Fibroblast of skin of left biceps (primary cell): ENCODE measurements around the gene SLC39A13.

Experiments used
- DNase-seq, 2 experiments: peaks; one replicate each; pipeline ENCODE4 v3.0.0-alpha.2; 2013; ENCODE audit warnings: low read depth in 2 of 2

SLC39A13 gene

DNA sequence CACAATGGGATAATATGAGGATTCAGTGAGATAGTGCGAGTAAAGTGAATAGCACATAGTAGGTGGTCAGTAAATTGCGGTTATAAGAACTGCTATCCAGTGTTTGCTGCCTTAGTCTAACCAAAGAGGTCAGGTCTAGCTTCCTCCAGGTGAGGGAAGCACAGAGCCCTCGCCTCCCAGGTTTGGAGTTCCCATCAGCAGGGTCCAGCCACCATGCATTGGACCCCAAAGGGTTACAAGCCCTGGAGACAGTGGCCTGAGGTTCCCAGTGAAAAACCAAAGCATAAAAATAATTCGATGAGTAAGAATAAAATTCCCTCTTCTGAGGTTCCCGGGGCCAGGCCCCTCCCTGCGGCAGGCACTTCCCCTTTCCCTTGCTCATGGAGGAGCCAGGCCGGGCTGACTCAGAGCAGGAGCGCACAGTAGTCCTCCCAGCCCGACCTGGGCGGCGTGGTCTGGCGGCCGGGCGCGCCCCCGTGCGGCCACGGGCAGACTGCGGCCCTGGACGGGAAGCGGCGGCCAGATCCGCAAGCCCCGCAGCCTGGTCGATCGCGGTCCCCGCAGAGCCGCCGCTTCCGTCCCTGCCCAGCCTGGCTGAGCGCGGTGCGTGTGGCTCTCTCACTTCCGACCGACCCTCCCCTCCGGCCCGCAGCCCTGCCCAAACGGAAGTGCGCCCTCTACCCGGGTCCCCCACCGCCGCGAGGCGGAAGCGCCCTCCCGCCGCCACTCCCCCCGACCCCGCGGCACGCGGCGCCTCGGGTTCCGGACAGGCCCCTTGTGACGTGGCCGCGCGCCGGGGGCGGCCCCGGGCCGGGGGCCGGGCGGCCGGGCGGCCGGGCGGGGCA lies at the start of gene SLC39A13:
TSS of gene SLC39A13 (plus strand) at position 845 of the 845 bp plus-strand sequence. CDS start 1,505 bp downstream, outside the sequence.
- peak; percentile 86 to 89 for DNase-seq

GRCh38 chr11:47358731-47359051 lies 49.7 kb upstream of the SLC39A13 start:
- DNase-seq: no peak

DNA sequence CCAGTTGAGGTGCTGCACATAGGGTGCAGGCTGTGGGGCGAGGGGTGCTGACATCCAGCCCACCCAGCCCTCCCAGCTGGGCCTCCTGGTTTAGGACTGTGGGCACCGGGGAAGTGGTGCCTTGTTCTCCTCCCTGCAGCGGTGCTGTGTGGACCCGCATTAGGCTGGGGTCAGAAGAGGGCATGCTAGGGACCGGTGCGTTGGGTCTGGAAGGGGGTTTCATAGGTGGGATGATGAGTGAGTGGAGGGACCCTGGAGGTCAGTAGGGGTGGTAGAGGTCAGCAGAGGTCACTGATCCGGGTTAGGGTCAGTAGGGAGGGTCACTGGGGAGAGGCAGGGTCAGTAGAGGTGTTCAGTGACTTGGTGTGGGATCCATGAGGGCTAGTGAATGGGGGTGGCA lies 49.2 kb upstream of the SLC39A13 start:
- DNase-seq: no peak

DNA sequence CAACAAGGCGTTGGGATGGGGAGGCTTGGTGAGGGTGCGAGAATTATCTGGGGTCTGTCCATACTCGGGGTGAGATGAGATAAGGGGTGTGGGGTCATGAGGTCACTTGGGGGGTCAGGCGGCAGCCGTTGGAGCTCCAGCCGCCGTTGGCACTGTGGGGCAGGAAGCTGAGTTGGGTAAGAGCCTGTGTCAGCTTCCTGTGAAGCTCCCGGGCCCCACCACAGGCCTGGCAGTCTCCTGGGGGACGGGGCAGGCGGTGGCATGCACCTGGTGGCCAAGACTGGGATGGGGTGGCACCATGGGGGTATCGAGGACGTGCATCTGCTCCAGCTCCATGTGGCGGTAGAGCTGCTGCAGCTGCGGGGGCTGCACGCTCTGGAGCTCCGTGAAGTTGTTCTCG lies 48.8 kb upstream of the SLC39A13 start:
- no peak for DNase-seq

DNA sequence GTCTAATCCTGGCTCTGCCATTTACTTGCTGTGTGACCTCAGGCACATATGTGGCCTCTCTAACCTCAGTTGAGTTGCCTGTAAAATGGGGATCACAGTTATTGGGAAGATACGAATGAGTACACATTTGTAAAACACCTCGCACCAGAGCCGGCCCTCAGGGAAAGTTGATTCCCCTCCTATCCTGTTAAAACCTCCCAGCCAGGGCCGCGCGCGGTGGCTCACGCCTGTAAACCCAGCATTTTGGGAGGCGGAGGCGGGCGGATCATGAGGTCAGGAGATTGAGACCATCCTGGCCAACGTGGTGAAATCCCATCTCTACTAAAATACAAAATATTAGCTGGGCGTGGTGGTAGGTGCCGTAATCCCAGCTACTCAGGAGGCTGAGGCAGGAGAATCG lies 48.0 kb upstream of the SLC39A13 start:
- no peak for DNase-seq

GRCh38 chr11:47361419-47361818 lies 47.0 kb upstream of the SLC39A13 start:
- no peak for DNase-seq

GRCh38 chr11:47366020-47366490 lies 42.3 kb upstream of the SLC39A13 start:
- DNase-seq: no peak

- DNase-seq: no peak
Measured at GRCh38 chr11:47369676-47370075, 38.7 kb upstream of the SLC39A13 start.

DNA sequence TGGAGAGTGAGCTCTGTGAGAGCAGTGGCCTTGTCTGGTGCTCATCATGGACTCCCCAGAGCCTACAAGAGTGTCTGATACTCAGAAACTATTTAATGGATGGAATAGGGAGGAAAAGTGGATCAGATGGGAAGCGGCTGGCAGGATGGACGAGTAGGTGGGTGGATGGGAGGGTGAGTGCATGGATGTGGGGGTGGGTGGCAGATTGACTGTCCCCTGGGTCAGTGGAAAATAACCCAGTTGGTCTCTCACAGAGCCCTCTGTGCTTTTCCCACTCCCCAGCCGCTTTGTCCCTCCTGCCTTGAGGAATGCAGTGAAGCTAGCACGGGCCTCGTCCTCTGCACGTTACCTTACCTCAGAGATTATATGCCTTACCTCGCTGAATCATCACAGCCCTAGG lies 36.0 kb upstream of the SLC39A13 start:
- DNase-seq: no peak

DNA sequence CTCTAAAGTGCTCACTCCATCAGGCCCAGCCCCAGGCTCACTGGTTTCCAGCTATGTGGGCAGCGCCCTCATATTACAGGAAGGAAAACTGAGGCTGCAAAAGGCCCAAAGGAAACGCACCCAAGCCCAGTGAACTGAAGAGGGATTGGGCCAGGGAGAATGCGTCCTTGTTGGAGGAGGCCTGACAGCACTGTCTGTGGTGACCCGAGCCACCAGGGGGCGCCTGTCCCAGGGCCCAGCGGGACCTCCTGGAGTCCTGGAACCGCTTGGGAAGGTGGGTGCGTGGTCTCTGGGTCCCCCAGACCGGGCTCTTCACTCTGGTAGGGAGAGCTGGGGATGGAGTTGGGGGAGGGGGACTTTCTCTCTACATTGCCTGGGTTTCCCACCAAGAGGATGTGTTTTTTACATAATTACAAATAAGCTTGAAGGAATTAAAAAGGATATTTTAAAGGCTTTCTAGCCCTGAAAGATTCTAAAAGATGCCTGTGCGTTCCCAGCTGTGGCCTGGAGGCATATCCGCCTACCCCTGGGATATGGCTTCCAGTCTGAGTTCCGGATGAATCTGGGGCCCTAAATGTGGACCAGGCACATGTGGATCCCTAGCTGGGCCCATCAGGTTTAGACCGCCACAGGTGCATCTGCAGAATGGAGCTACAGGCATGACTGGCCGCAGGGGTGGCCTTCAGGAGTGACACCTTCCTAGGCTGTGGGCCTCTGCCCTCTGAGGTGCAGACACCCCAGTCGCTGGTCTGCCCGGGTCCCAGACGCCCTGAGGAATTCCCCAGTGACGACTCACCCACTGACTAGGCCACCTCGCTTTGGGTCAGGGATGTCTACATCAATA lies 34.3 kb upstream of the SLC39A13 start:
- peak; percentile 21 to 23 for DNase-seq

GRCh38 chr11:47374720-47375019 lies 33.7 kb upstream of the SLC39A13 start:
- DNase-seq: no peak

DNA sequence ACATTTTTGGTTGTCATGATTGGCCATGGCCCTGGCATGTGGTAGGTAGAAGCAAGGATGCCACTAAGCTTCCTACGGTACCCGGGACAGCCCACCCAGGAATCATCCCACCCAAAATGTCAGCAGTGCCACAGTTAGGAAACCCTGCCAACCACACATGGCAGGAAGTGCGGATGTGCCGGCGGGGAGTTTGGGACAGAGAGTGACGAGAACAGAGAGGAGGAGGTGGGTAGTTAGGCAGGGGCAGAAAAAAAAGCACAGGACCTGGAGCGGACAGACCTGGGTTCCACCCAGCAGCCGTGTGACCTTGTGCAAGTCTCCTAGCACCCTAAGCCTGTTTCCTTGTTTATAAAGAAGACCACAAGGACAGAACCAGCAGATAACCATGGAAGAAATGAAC lies 33.4 kb upstream of the SLC39A13 start:
- DNase-seq: no peak

DNA sequence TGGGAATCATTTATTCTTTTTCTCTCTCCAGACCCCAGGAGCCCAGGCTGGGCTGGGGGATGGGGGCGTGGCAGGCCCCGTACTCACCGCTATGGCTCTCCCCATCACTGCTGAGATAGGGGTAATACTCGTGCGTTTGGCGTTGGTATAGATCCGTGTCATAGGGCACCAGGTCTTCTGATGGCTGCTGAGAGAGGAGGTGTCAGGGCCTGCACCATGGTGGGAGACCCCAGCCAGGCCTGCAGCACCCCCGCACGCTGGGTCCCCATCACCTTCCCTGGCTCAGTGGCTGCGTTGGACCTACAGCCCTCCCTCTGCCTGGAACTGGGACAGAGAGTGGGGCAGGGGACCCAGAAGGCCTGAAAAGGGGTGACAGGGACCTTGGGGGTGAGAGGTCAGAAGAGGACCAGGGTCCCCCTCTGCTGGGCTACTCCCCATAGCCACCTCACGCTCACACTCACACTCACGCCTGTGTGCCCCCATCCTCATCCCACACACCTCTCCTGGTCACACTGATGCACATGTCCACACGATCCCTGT lies 32.8 kb upstream of the SLC39A13 start:
- no peak for DNase-seq

DNA sequence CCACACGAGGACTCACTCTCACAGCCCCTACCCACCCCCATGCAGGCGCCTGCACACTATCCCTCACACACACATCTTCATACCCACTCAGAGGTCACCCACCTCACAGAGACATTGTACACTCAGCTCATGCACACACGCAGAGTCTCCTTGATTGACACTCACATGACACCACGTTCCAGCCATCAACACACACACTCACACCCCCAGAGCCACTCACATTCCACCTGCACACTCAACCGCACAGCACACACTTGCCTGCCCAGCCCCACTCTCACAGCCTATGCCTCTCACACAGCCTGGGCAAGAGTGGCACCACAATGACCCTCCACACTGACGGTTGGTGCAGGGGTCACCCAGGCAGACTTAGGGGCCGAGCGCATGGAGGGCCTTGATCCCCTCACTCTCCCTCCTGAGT lies 32.3 kb upstream of the SLC39A13 start:
- DNase-seq: no peak

- no peak for DNase-seq
Measured at GRCh38 chr11:47376525-47377371, 31.6 kb upstream of the SLC39A13 start.

GRCh38 chr11:47377571-47378009 lies 30.8 kb upstream of the SLC39A13 start:
- DNase-seq: no peak

DNA sequence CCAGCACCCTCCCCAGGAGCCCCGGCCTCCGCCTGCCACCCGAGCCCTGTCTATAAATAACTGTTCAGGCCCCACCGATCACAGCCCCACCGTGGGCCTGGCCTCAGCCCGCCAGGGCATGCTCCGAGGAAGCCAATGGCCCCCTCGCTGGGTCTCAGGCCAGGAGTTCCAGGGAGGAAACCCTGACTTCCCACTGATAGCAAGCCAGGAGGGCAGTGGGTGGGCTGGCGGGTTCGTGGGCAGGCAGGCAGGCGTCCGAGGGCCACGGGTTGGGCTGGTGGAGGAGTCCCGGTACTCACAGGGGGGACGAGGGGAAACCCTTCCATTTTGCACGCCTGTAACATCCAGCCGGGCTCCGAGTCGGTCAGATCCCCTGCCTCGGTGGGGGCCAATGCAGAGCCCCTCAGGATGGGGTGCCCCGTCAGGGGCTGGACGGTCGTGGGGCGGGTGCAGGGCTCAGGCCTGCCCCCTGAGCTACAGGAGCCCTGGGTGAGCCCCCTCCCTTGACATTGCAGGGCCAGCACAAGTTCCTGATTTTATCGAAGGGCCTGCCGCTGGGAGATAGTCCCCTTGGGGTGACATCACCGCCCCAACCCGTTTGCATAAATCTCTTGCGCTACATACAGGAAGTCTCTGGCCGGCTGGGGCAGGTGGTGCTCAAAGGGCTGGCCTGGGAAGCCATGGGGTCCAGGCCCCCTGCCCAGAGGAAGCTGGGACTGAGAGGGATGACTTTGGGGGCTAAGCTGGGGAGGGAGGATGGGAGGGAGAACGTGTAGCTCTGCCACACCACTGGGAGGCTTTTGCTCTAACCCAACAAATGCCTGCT lies 30.2 kb upstream of the SLC39A13 start, which contains the start of gene SPI1:
TSS of gene SPI1 (minus strand) at position 538 of the 826 bp plus-strand sequence. CDS start at position 344, 194 bp downstream.
- DNase-seq: no peak

GRCh38 chr11:47378836-47379170 lies 29.6 kb upstream of the SLC39A13 start:
- DNase-seq: no peak

DNA sequence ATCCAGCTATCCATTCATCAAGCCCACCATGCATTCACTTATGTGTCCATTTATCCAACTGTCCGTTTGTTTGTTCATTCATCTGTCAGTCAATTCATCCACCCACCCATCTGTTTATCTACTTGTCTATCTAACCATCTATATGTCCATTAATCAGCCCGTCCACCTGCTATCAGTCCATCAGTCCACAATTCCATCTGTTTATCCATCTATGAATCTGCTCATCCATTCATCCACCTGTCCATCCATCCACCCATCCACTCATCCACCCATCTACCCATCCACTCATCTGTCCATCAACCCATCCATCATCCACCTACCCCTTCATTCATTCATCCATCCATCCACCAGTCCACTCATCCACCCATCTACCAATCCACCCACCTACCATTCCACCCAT lies 29.1 kb upstream of the SLC39A13 start:
- DNase-seq: no peak

DNA sequence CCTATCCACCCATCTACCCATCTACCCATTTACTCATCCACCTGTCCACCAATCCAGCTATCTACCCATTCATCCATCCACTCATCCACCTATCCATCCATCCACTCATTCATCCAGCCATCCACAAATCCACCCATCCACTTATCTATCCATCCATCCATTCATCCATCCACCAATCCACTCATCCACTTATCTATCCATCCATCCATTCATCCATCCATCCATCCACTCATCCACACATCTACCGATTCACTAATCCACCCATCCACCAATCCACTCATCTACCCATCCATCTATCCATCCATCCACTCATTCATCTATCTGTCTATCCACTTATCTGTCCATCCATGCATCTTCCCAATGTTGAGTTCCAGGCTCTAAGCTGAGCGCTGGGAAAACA lies 28.3 kb upstream of the SLC39A13 start:
- DNase-seq: no peak

DNA sequence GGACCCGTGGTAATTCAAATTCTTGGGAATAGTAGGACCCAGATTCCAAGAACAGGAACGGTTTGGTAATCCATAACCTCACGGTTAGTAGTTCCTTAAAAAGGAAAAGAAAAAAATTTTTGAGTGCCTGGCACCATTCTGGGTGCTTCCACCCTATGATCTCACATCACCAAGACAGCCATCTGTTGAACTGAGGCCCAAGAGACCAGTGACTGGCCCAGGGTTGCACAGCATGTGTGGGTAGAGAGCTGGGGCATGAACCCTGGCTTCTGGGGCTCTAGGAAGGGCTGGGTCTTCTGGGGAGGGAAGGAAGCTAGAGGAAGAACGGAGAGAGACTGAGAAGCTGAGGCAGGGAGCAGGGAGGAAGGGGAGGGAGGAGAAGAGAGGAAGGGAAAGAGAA lies 25.3 kb upstream of the SLC39A13 start:
- DNase-seq: no peak
